GM12892 (cell line): ENCODE data around the gene CRY2.

Source experiments
- POLR2A ChIP-seq: IDR thresholded peaks from 2 replicates; pipeline ENCODE4 v1.6.1; 2011; ENCODE audit warnings: low read depth, low read length, control low read depth
- POLR2AphosphoS5 ChIP-seq: IDR thresholded peaks from 2 replicates; pipeline ENCODE4 v1.6.1; 2011; ENCODE audit warnings: low read depth, low read length, control low read depth
- TAF1 ChIP-seq: IDR thresholded peaks from 2 replicates; pipeline ENCODE4 v1.6.1; 2011; ENCODE audit warnings: low read depth, mild to moderate bottlenecking, control low read depth, low read length, borderline replicate concordance

DNA sequence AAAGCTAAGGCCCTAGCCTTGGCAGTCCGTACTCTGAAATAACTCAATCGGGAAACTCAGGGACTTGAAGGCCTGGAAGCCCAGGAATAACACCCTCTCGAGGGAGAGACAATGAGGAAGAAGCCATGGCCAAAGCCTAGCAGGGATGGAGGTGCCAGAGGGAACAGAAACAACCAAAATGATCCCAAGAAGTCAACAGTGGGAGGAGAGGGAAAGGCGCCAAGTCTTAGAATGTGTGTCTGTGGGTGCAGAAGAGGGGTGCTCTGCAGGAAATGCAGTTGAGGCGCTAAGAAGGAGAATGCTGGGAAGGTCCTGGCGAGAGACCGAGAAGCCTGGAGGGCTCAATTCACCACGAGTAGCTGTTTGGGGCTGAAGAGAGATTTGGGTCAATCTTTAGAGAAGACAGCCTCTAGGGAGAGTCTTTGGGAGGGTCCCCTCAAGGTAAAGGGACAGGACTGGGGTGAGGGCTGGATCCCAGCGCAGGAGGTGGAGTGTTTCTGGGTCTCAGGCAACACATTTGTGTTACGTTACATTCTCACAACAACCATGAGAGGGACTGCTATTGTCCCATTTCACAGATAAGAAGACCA, 37.4 kb downstream of the CRY2 start:
- no peak for TF ChIP-seq POLR2A
- no peak for TF ChIP-seq TAF1
- TF ChIP-seq POLR2AphosphoS5, result no peak
